ENCODE results near the gene ZNF667. TPM values are rescaled to one million over a fixed set of nuclear protein-coding genes. Genes with fewer than 3 reads are reported as not detected.
A peak's percentile ranks its signal among the peaks of the same experiment; 100 is the strongest.

ZNF667 gene
- total RNA-seq, 1 experiment from 2014 or later, result not detected

DNA sequence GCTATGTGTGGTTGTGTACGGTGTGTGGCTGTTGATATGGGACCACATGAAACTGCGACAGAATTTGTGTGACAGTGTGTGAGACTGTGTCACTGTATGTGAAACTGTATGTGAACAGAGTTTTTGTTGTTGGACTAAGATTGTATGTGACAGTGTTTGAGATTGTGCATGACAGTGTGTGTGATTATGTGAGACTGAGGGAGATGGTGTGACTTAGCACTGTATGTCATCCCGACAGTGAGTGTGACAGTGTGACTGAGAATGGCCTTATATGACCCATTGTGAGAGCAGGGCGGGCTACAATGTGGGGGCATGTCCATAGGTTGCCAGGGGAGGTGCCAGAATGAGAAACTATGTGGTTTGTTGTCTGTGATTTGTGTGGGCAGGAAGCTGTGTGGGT lies 72.1 kb downstream of the ZNF667 start:
- TF ChIP-seq SIN3A (IDR thresholded peaks at IDR 0.05; ENCODE audit: borderline replicate concordance, insufficient read depth, low read depth, low read length) (no peak), TCF7L2 (IDR thresholded peaks at IDR 0.05; ENCODE audit: low read depth, low read length) (no peak), CTCF (IDR thresholded peaks at IDR 0.05) (no peak), POLR2AphosphoS5 (IDR thresholded peaks at IDR 0.05; ENCODE audit: low read depth, low read length) (no peak), REST (IDR thresholded peaks at IDR 0.05; ENCODE audit: insufficient read depth in 1 of 2, low read depth in 2 of 2, low read length in 1 of 2) (no peak)
- H3K4me1 ChIP-seq (ENCODE audit: control insufficient read depth, insufficient read depth, low read length), result no peaks in the 10 kb centered on the region
- H3K4me3 ChIP-seq (ENCODE audit: low read depth in 2 of 2, low read length in 2 of 2), result peak overlapping the region; percentile 55 to 74; a peak in 3 of 4 replicates
- no TSS peak for BruUV-seq (replicated peaks)
- ATAC-seq (no peak), DNase-seq (ENCODE audit: low read depth, low spot score) (no peak)
- H3K27ac ChIP-seq (ENCODE audit: low read length), result no peak overlapping the region
- in situ Hi-C loops (cut with HindIII; ENCODE audit: low pct_unique_long_range_greater_than_20kb, low sequenced_read_pairs) (no loop called here), intact Hi-C loops (cut with micrococcal nuclease; ENCODE audit: unreplicated experiment) (no loop called here)
- H3K9me3 ChIP-seq (ENCODE audit: control insufficient read depth, insufficient read depth, low read depth, low read length), result peaks cover 63% of the 10 kb centered on the region
- H3K36me3 ChIP-seq (ENCODE audit: control insufficient read depth, insufficient read depth, low read length), result no peaks in the 10 kb centered on the region
- ChIA-PET POLR2A (interaction anchor here (0.5 kb wide), 1 partner anchor 396 kb away, joined by 5 read pairs; no protein-coding TSS in a partner anchor), CTCF (no interaction called here)
- no peaks in the 10 kb centered on the region for H3K27me3 ChIP-seq (ENCODE audit: control insufficient read depth, insufficient read depth, low read length)

DNA sequence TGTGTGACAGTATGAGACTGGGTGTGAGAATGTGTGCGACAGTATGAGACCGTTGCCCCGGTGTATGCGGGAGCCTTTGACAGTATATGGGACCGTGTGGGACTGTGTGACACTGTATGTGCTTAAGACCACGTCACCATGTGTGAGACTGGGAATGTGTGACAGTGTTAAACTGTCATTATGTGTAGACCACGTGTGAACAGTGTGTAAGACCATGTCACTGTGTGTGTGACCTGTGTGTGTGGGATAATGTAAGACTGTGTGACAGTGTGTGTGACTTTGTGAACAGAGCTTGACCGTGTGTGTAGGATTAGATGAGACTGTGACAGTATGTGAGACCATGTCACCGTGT lies 72.5 kb downstream of the ZNF667 start:
- POLR2A ChIA-PET, result interaction anchor here (0.5 kb wide), 1 partner anchor 395 kb away, joined by 5 read pairs; no protein-coding TSS in a partner anchor
- intact Hi-C loops (cut with micrococcal nuclease; ENCODE audit: unreplicated experiment), result no loop called here
- Histone ChIP-seq H3K27me3 (ENCODE audit: control insufficient read depth, insufficient read depth, low read length) (no peaks in the 10 kb centered on the region), H3K4me3 (ENCODE audit: low read depth in 2 of 2, low read length in 2 of 2) (peak overlapping the region; percentile 55 to 74), H3K36me3 (ENCODE audit: control insufficient read depth, insufficient read depth, low read length) (no peaks in the 10 kb centered on the region), H3K9me3 (ENCODE audit: control insufficient read depth, insufficient read depth, low read depth, low read length) (peaks cover 63% of the 10 kb centered on the region), H3K4me1 (ENCODE audit: control insufficient read depth, insufficient read depth, low read length) (no peaks in the 10 kb centered on the region), H3K27ac (ENCODE audit: low read length) (peak overlapping the region; percentile 87)
- DNase-seq (ENCODE audit: low read depth, low spot score) (no peak), ATAC-seq (no peak)
- in situ Hi-C loops (cut with HindIII; ENCODE audit: low pct_unique_long_range_greater_than_20kb, low sequenced_read_pairs), result no loop called here
- no peak for TF ChIP-seq SIN3A (IDR thresholded peaks at IDR 0.05; ENCODE audit: borderline replicate concordance, insufficient read depth, low read depth, low read length)
- TF ChIP-seq CTCF (IDR thresholded peaks at IDR 0.05), result no peak
- TF ChIP-seq POLR2AphosphoS5 (IDR thresholded peaks at IDR 0.05; ENCODE audit: low read depth, low read length), result no peak
- BruUV-seq (replicated peaks), result TSS peak; percentile 64
- CTCF ChIA-PET, result no interaction called here

Data from Panc1 (cell line).